ENCODE measurements around the gene AMN1. TPM values are rescaled to one million over a fixed set of nuclear protein-coding genes. Genes with fewer than 3 reads are reported as not detected.

AMN1 gene
- total and polyA plus RNA-seq, 2 of the 13 experiments (the other 11 are each of a cell fraction or from before 2014, with no cell fraction given), result 7.5 to 26.5 TPM

- TF ChIP-seq THAP7 (CRISPR knock-in tag; IDR thresholded peaks at IDR 0.05) (no peak), ZNF790 (CRISPR knock-in tag; IDR thresholded peaks at IDR 0.05; ENCODE audit: borderline replicate concordance) (no peak), ZBTB3 (CRISPR knock-in tag; IDR thresholded peaks at IDR 0.05; ENCODE audit: borderline replicate concordance, low read depth) (no peak), POGZ (CRISPR knock-in tag; IDR thresholded peaks at IDR 0.05) (peak; percentile 99), ZKSCAN1 (IDR thresholded peaks at IDR 0.05; ENCODE audit: low read length) (no peak), ZBTB37 (CRISPR knock-in tag; IDR thresholded peaks at IDR 0.05) (no peak), CBX5 (CRISPR knock-in tag; IDR thresholded peaks at IDR 0.05; ENCODE audit: borderline replicate concordance) (peak; percentile 96), SRY (CRISPR knock-in tag; IDR thresholded peaks at IDR 0.05) (peak; percentile 25; the same call in 1 of the 2 replicates), BRF2 (CRISPR knock-in tag; IDR thresholded peaks at IDR 0.05) (peak; percentile 50; the same call in 1 of the 2 replicates), HNF4A (CRISPR knock-in tag; IDR thresholded peaks at IDR 0.05) (peak; percentile 98), THAP11 (CRISPR knock-in tag; IDR thresholded peaks at IDR 0.05) (peak; percentile 87), KDM2A (CRISPR knock-in tag; IDR thresholded peaks at IDR 0.05; ENCODE audit: borderline replicate concordance, low read depth) (peak; percentile 41; the same call in 1 of the 2 replicates), SNRNP70 (IDR thresholded peaks at IDR 0.05; ENCODE audit: low read depth, low read length) (no peak), ZNF180 (CRISPR knock-in tag; IDR thresholded peaks at IDR 0.05; ENCODE audit: borderline replicate concordance, low read depth) (no peak), ZBTB43 (CRISPR knock-in tag; conservative IDR thresholded peaks at IDR 0.05) (peak; percentile 78), MED8 (CRISPR knock-in tag; IDR thresholded peaks at IDR 0.05; ENCODE audit: insufficient replicate concordance) (no peak), MYC (CRISPR knock-in tag; IDR thresholded peaks at IDR 0.05; ENCODE audit: borderline replicate concordance) (no peak), ZBTB14 (CRISPR knock-in tag; IDR thresholded peaks at IDR 0.05) (no peak), ATF5 (CRISPR knock-in tag; IDR thresholded peaks at IDR 0.05; ENCODE audit: low read depth) (no peak), YY1 (IDR thresholded peaks at IDR 0.05; ENCODE audit: insufficient read depth, insufficient replicate concordance, low read depth, low read length) (no peak), ZNF564 (CRISPR knock-in tag; IDR thresholded peaks at IDR 0.05) (peak; percentile 88; the same call in 1 of the 2 replicates), BRD4 (CRISPR knock-in tag; IDR thresholded peaks at IDR 0.05) (no peak), EZH2 (conservative IDR thresholded peaks at IDR 0.05; ENCODE audit: low read depth, low read length) (no peak), ONECUT2 (CRISPR knock-in tag; IDR thresholded peaks at IDR 0.05) (peak; percentile 69; the same call in 1 of the 2 replicates)
These were observed 20.3 kb upstream of the AMN1 start (continued) for GRCh38 chr12:31749024-31749704.

Data from HepG2 (cell line).